NCI-H187 treated with DMSO at 0.1 percent for 48 hours (cell line): ENCODE results near the gene FOXA3.
A peak's percentile ranks its signal among the peaks of the same experiment; 100 is the strongest.
"Not testable (repeated sequence)": the region's sequence is repeated elsewhere in the genome, so short reads cannot be mapped to it uniquely, and the experiment has no call there.

Experiments used
- DNase-seq: peaks from one replicate; lab custom pipeline; 2025; lab: John Stamatoyannopoulos, UW

FOXA3 gene

GRCh38 chr19:45828523-45828922 lies 35.6 kb upstream of the FOXA3 start:
- no peak for DNase-seq

- no peak for DNase-seq
Observed at GRCh38 chr19:45828945-45829344, 35.2 kb upstream of the FOXA3 start.

GRCh38 chr19:45834970-45835369 lies 29.2 kb upstream of the FOXA3 start:
- DNase-seq = no peak

GRCh38 chr19:45842198-45842597 lies 21.9 kb upstream of the FOXA3 start:
- no peak for DNase-seq

GRCh38 chr19:45847663-45848062 lies 16.5 kb upstream of the FOXA3 start:
- no peak for DNase-seq

GRCh38 chr19:45848922-45849321 lies 15.2 kb upstream of the FOXA3 start:
- DNase-seq = no peak

GRCh38 chr19:45852145-45852750 lies 11.9 kb upstream of the FOXA3 start:
- no peak for DNase-seq

- DNase-seq = no peak
Observed at GRCh38 chr19:45852983-45853382, 11.1 kb upstream of the FOXA3 start.

GRCh38 chr19:45854167-45854778 lies 9.9 kb upstream of the FOXA3 start:
- DNase-seq = no peak

- DNase-seq = no peak
Observed at GRCh38 chr19:45860359-45861259, 3.5 kb upstream of the FOXA3 start.

- DNase-seq = no peak
Observed at GRCh38 chr19:45862271-45862563, 1.9 kb upstream of the FOXA3 start.

GRCh38 chr19:45862564-45863334 lies 1.4 kb upstream of the FOXA3 start, which contains the start of gene SYMPK:
TSS of gene SYMPK (minus strand) at chr19:45863147. CDS start at chr19:45854495, 8,652 bp downstream.
- peak; percentile 97 for DNase-seq

- no peak for DNase-seq
Observed at GRCh38 chr19:45863335-45863839, 739 bp upstream of the FOXA3 start.

- DNase-seq = no peak
Observed at GRCh38 chr19:45864629-45865082, 530 bp downstream of the FOXA3 start.

- DNase-seq = no peak
Observed at GRCh38 chr19:45865269-45865948, 1.3 kb downstream of the FOXA3 start.

GRCh38 chr19:45866400-45867176 lies 2.5 kb downstream of the FOXA3 start:
- DNase-seq = no peak

GRCh38 chr19:45867241-45867640 lies 3.1 kb downstream of the FOXA3 start:
- not testable (repeated sequence) for DNase-seq

- DNase-seq = no peak
Observed at GRCh38 chr19:45870798-45871197, 6.7 kb downstream of the FOXA3 start.

- no peak for DNase-seq
Observed at GRCh38 chr19:45872095-45872919, 8.2 kb downstream of the FOXA3 start.
